ENCODE results near the gene KCNC3. TPM values are rescaled to one million over a fixed set of nuclear protein-coding genes. Genes with fewer than 3 reads are reported as not detected.

The KCNC3 gene
- total and polyA plus RNA-seq, 4 donors, result 0.56 to 1.6 (median 1.1) TPM

DNA sequence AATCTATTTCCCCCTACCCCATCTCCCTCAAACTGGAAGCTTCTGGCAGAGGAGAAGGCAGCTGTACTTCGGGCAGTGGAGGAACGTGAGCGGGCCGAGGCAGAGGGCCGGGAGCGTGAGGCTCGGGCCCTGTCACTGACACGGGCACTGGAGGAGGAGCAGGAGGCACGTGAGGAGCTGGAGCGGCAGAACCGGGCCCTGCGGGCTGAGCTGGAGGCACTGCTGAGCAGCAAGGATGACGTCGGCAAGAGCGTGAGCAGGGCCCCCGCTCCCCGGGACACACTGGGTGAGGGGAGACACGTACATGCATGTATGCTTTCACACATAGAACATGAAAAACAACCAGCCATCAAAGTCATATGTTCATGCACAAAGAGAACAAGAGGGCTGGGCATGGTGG, 42.7 kb downstream of the KCNC3 start (continued):
- TF ChIP-seq EGR1 (IDR thresholded peaks at IDR 0.05; ENCODE audit: low read depth in 2 of 2) (no peak), TAF1 (conservative IDR thresholded peaks at IDR 0.05) (no peak)

DNA sequence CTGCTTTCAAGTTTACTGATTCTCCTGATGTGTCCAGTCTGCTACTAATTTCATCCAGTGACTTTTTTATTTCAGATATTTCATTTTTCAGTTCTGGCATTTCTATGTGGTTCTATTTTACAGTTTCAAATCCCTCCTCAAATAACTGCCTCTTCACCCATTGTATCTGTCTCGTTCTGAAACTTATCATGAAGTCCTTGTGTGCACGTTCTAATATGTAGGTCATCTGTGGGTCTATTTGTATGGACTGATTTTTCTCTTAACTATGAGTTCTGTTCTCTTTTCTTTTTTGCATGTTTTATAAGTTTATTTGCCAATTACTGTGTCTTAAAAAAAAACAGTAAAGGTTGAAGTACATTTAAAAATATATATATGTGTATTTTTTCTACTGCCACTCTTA, 43.3 kb downstream of the KCNC3 start:
- no peaks in the 10 kb centered on the region for H3K9me3 ChIP-seq (ENCODE audit: control insufficient read depth in 4 of 4, low read length in 3 of 4)
- H3K4me3 ChIP-seq (ENCODE audit: low read depth in 1 of 3, low read length in 3 of 3), result no peak overlapping the region
- no peaks in the 10 kb centered on the region for H3K27me3 ChIP-seq (ENCODE audit: control insufficient read depth in 4 of 4, insufficient read depth in 4 of 4, low read length in 3 of 4)
- peaks cover 10 to 59% (median 30%) of the 10 kb centered on the region in 4 donors for H3K36me3 ChIP-seq (ENCODE audit: control insufficient read depth in 4 of 4, insufficient read depth in 3 of 4, low read depth in 1 of 4, low read length in 3 of 4)
- no peak overlapping the region for H3K9ac ChIP-seq (ENCODE audit: low read depth in 1 of 2, low read length in 2 of 2)
- TF ChIP-seq RAD21 (IDR thresholded peaks at IDR 0.05) (no peak), JUND (IDR thresholded peaks at IDR 0.05) (no peak), SP1 (IDR thresholded peaks at IDR 0.05) (no peak), NR2F2 (IDR thresholded peaks at IDR 0.05) (no peak)
- H3K27ac ChIP-seq (ENCODE audit: low read depth in 1 of 2, low read length in 2 of 2), result no peak overlapping the region
- no peak for DNase-seq (ENCODE audit: low spot score)
- no peaks in the 10 kb centered on the region for H3K4me1 ChIP-seq (ENCODE audit: control insufficient read depth in 4 of 4, insufficient read depth in 4 of 4, low read length in 3 of 4)
- 94% methylated on average over 2 of the region's 2 CpGs for WGBS

DNA sequence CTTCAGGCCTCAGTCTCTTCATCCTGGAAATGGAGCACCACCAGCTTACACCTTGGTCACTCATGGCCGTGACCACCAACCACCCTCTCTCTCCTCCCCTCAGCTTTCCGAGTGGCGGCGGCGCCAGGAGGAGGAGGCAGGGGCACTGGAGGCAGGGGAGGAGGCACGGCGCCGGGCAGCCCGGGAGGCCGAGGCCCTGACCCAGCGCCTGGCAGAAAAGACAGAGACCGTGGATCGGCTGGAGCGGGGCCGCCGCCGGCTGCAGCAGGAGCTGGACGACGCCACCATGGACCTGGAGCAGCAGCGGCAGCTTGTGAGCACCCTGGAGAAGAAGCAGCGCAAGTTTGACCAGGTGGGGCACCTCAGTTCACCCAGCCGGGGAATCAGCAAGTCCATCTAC, 47.7 kb downstream of the KCNC3 start:
- H3K36me3 ChIP-seq (ENCODE audit: control insufficient read depth in 4 of 4, insufficient read depth in 3 of 4, low read depth in 1 of 4, low read length in 3 of 4), result peaks cover 13 to 47% (median 20%) of the 10 kb centered on the region in 4 donors
- no peak for TF ChIP-seq FOXA1 (IDR thresholded peaks at IDR 0.05)
- no peak for TF ChIP-seq NR2F2 (IDR thresholded peaks at IDR 0.05)
- H3K27ac ChIP-seq (ENCODE audit: low read depth in 1 of 2, low read length in 2 of 2), result no peak overlapping the region
- H3K9ac ChIP-seq (ENCODE audit: low read depth in 1 of 2, low read length in 2 of 2), result no peak overlapping the region
- H3K4me3 ChIP-seq (ENCODE audit: low read depth in 1 of 3, low read length in 3 of 3), result no peak overlapping the region
- no peak for DNase-seq (ENCODE audit: low spot score)
- 94% methylated on average over 22 of the region's 22 CpGs for WGBS
- no peaks in the 10 kb centered on the region for H3K9me3 ChIP-seq (ENCODE audit: control insufficient read depth in 4 of 4, low read length in 3 of 4)
- no peaks in the 10 kb centered on the region for H3K4me1 ChIP-seq (ENCODE audit: control insufficient read depth in 4 of 4, insufficient read depth in 4 of 4, low read length in 3 of 4)
- H3K27me3 ChIP-seq (ENCODE audit: control insufficient read depth in 4 of 4, insufficient read depth in 4 of 4, low read length in 3 of 4), result no peaks in the 10 kb centered on the region

DNA sequence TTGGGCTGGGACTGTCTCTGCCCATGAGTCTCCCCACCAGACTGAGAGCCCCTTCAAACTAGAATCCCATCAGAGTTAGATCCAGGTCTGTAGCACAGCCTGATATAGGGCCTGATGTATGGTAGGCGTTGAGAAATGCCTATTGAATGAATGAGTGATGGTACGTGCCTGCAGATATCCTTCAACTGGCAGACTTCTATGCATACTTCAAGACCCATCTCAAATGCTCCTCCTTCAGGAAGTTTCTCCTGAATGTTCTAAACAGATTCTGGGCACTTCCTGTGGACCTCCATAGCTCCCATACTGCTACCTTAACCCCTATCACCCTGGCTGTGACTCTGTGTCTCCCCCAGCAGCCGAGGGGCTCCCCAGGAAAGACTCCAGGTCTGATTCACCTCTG, 48.2 kb downstream of the KCNC3 start:
- TF ChIP-seq, protein P1, sequence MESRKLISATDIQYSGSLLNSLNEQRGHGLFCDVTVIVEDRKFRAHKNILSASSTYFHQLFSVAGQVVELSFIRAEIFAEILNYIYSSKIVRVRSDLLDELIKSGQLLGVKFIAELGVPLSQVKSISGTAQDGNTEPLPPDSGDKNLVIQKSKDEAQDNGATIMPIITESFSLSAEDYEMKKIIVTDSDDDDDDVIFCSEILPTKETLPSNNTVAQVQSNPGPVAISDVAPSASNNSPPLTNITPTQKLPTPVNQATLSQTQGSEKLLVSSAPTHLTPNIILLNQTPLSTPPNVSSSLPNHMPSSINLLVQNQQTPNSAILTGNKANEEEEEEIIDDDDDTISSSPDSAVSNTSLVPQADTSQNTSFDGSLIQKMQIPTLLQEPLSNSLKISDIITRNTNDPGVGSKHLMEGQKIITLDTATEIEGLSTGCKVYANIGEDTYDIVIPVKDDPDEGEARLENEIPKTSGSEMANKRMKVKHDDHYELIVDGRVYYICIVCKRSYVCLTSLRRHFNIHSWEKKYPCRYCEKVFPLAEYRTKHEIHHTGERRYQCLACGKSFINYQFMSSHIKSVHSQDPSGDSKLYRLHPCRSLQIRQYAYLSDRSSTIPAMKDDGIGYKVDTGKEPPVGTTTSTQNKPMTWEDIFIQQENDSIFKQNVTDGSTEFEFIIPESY (IDR thresholded peaks at IDR 0.05), result no peak
- TF ChIP-seq HNF4G (IDR thresholded peaks at IDR 0.05), result no peak
- TF ChIP-seq, protein P2, sequence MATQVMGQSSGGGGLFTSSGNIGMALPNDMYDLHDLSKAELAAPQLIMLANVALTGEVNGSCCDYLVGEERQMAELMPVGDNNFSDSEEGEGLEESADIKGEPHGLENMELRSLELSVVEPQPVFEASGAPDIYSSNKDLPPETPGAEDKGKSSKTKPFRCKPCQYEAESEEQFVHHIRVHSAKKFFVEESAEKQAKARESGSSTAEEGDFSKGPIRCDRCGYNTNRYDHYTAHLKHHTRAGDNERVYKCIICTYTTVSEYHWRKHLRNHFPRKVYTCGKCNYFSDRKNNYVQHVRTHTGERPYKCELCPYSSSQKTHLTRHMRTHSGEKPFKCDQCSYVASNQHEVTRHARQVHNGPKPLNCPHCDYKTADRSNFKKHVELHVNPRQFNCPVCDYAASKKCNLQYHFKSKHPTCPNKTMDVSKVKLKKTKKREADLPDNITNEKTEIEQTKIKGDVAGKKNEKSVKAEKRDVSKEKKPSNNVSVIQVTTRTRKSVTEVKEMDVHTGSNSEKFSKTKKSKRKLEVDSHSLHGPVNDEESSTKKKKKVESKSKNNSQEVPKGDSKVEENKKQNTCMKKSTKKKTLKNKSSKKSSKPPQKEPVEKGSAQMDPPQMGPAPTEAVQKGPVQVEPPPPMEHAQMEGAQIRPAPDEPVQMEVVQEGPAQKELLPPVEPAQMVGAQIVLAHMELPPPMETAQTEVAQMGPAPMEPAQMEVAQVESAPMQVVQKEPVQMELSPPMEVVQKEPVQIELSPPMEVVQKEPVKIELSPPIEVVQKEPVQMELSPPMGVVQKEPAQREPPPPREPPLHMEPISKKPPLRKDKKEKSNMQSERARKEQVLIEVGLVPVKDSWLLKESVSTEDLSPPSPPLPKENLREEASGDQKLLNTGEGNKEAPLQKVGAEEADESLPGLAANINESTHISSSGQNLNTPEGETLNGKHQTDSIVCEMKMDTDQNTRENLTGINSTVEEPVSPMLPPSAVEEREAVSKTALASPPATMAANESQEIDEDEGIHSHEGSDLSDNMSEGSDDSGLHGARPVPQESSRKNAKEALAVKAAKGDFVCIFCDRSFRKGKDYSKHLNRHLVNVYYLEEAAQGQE (IDR thresholded peaks at IDR 0.05), result no peak
- TF ChIP-seq, protein P3, sequence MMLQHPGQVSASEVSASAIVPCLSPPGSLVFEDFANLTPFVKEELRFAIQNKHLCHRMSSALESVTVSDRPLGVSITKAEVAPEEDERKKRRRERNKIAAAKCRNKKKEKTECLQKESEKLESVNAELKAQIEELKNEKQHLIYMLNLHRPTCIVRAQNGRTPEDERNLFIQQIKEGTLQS (IDR thresholded peaks at IDR 0.05), result no peak
- no peak for TF ChIP-seq YY1 (IDR thresholded peaks at IDR 0.05)
- no peak for TF ChIP-seq NR2F2 (IDR thresholded peaks at IDR 0.05)
- no peak for TF ChIP-seq TAF1 (conservative IDR thresholded peaks at IDR 0.05)
- no peak for TF ChIP-seq RAD21 (IDR thresholded peaks at IDR 0.05)
- TF ChIP-seq FOXA2 (IDR thresholded peaks at IDR 0.05), result no peak
- TF ChIP-seq HNF4A (conservative IDR thresholded peaks at IDR 0.05), result no peak
- TF ChIP-seq SP1 (IDR thresholded peaks at IDR 0.05), result no peak
- TF ChIP-seq, protein P4, sequence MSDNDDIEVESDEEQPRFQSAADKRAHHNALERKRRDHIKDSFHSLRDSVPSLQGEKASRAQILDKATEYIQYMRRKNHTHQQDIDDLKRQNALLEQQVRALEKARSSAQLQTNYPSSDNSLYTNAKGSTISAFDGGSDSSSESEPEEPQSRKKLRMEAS (IDR thresholded peaks at IDR 0.05), result no peak
- TF ChIP-seq FOXA1 (IDR thresholded peaks at IDR 0.05), result no peak
- Histone ChIP-seq H3K36me3 (ENCODE audit: control insufficient read depth in 4 of 4, insufficient read depth in 3 of 4, low read depth in 1 of 4, low read length in 3 of 4) (peaks cover 13 to 48% (median 22%) of the 10 kb centered on the region in 4 donors), H3K27me3 (ENCODE audit: control insufficient read depth in 4 of 4, insufficient read depth in 4 of 4, low read length in 3 of 4) (no peaks in the 10 kb centered on the region), H3K4me1 (ENCODE audit: control insufficient read depth in 4 of 4, insufficient read depth in 4 of 4, low read length in 3 of 4) (no peaks in the 10 kb centered on the region), H3K9ac (ENCODE audit: low read depth in 1 of 2, low read length in 2 of 2) (no peak overlapping the region), H3K9me3 (ENCODE audit: control insufficient read depth in 4 of 4, low read length in 3 of 4) (no peaks in the 10 kb centered on the region), H3K4me3 (ENCODE audit: low read depth in 1 of 3, low read length in 3 of 3) (no peak overlapping the region), H3K27ac (ENCODE audit: low read depth in 1 of 2, low read length in 2 of 2) (no peak overlapping the region)
- no peak for DNase-seq (ENCODE audit: low spot score)
- 77% methylated on average over 3 of the region's 3 CpGs for WGBS
